ENCODE data around the gene SH2D7. TPM values are rescaled to one million over a fixed set of nuclear protein-coding genes. Genes with fewer than 3 reads are reported as not detected.

SH2D7 gene
- total RNA-seq, 1 experiment from 2014 or later, result not detected

- peaks cover 31% of the 10 kb centered on the region for H3K4me1 ChIP-seq (ENCODE audit: insufficient read depth, low read length, poor library complexity, severe bottlenecking)
- CTCF ChIA-PET, result no interaction called here
- no peak overlapping the region for H3K4me3 ChIP-seq (ENCODE audit: low read depth, low read length, poor library complexity, severe bottlenecking)
- intact Hi-C loops (cut with micrococcal nuclease; ENCODE audit: unreplicated experiment), result no loop called here
- TF ChIP-seq CTCF (conservative IDR thresholded peaks at IDR 0.05; ENCODE audit: low read depth, low read length), result no peak
- no peak for TF ChIP-seq EZH2 (IDR thresholded peaks at IDR 0.05; ENCODE audit: borderline replicate concordance, low read depth, low read length, poor library complexity, severe bottlenecking)
- POLR2A ChIA-PET (ENCODE audit: low non-redundant PET), result no interaction called here
- BruUV-seq (replicated peaks), result no TSS peak
- no peak for DNase-seq (ENCODE audit: low spot score)
- no peaks in the 10 kb centered on the region for H3K27me3 ChIP-seq (replicated peaks; ENCODE audit: insufficient read depth, low read depth, low read length, poor library complexity)
- H3K36me3 ChIP-seq (ENCODE audit: insufficient read depth, low read length, poor library complexity, severe bottlenecking), result no peaks in the 10 kb centered on the region
- H3K9me3 ChIP-seq (ENCODE audit: low read depth, low read length, poor library complexity, severe bottlenecking), result no peaks in the 10 kb centered on the region
- no peak overlapping the region for H3K27ac ChIP-seq (ENCODE audit: low read depth, low read length, poor library complexity, severe bottlenecking)
Observed at GRCh38 chr15:78054518-78054917, 37.8 kb upstream of the SH2D7 start.

GRCh38 chr15:78054966-78055365 is 37.4 kb upstream of the SH2D7 start:
- BruUV-seq (replicated peaks), result no TSS peak

GRCh38 chr15:78055919-78056713 is 36.2 kb upstream of the SH2D7 start:
- Histone ChIP-seq H3K27me3 (replicated peaks; ENCODE audit: insufficient read depth, low read depth, low read length, poor library complexity) (no peaks in the 10 kb centered on the region), H3K36me3 (ENCODE audit: insufficient read depth, low read length, poor library complexity, severe bottlenecking) (no peaks in the 10 kb centered on the region), H3K9me3 (ENCODE audit: low read depth, low read length, poor library complexity, severe bottlenecking) (no peaks in the 10 kb centered on the region), H3K27ac (ENCODE audit: low read depth, low read length, poor library complexity, severe bottlenecking) (no peak overlapping the region), H3K4me1 (ENCODE audit: insufficient read depth, low read length, poor library complexity, severe bottlenecking) (peaks cover 22% of the 10 kb centered on the region), H3K4me3 (ENCODE audit: low read depth, low read length, poor library complexity, severe bottlenecking) (no peak overlapping the region)
- BruUV-seq (replicated peaks), result no TSS peak
- no peak for DNase-seq (ENCODE audit: low spot score)
- TF ChIP-seq EZH2 (IDR thresholded peaks at IDR 0.05; ENCODE audit: borderline replicate concordance, low read depth, low read length, poor library complexity, severe bottlenecking) (no peak), CTCF (conservative IDR thresholded peaks at IDR 0.05; ENCODE audit: low read depth, low read length) (no peak)
- intact Hi-C loops (cut with micrococcal nuclease; ENCODE audit: unreplicated experiment), result no loop called here
- ChIA-PET CTCF (interaction anchor here (0.6 kb wide), 1 partner anchor 35 kb away, joined by 3 read pairs; no protein-coding TSS in a partner anchor), POLR2A (ENCODE audit: low non-redundant PET) (no interaction called here)

More at GRCh38 chr15:78054966-78055365, 37.4 kb upstream of the SH2D7 start:
- Histone ChIP-seq H3K27ac (ENCODE audit: low read depth, low read length, poor library complexity, severe bottlenecking) (no peak overlapping the region), H3K4me3 (ENCODE audit: low read depth, low read length, poor library complexity, severe bottlenecking) (no peak overlapping the region), H3K27me3 (replicated peaks; ENCODE audit: insufficient read depth, low read depth, low read length, poor library complexity) (no peaks in the 10 kb centered on the region), H3K9me3 (ENCODE audit: low read depth, low read length, poor library complexity, severe bottlenecking) (no peaks in the 10 kb centered on the region), H3K36me3 (ENCODE audit: insufficient read depth, low read length, poor library complexity, severe bottlenecking) (no peaks in the 10 kb centered on the region), H3K4me1 (ENCODE audit: insufficient read depth, low read length, poor library complexity, severe bottlenecking) (peaks cover 31% of the 10 kb centered on the region)
- CTCF ChIA-PET, result no interaction called here
- TF ChIP-seq EZH2 (IDR thresholded peaks at IDR 0.05; ENCODE audit: borderline replicate concordance, low read depth, low read length, poor library complexity, severe bottlenecking), result no peak
- TF ChIP-seq CTCF (conservative IDR thresholded peaks at IDR 0.05; ENCODE audit: low read depth, low read length), result no peak
- POLR2A ChIA-PET (ENCODE audit: low non-redundant PET), result no interaction called here
- DNase-seq (ENCODE audit: low spot score), result no peak
- intact Hi-C loops (cut with micrococcal nuclease; ENCODE audit: unreplicated experiment), result no loop called here
